Measurements from ENCODE around the gene TMEM255A.

The TMEM255A gene

GRCh38 chrX:120306630-120307029 is 4.6 kb downstream of the TMEM255A start:
- DNase-seq = no peak

GRCh38 chrX:120305531-120306141 is 5.6 kb downstream of the TMEM255A start:
- no peak for DNase-seq

GRCh38 chrX:120304256-120304655 is 7.0 kb downstream of the TMEM255A start:
- no peak for DNase-seq

- no peak for DNase-seq
Observed at GRCh38 chrX:120302434-120302833, 8.8 kb downstream of the TMEM255A start.

- DNase-seq = no peak
Observed at GRCh38 chrX:120301960-120302359, 9.3 kb downstream of the TMEM255A start.

- no peak for DNase-seq
Observed at GRCh38 chrX:120301497-120301896, 9.8 kb downstream of the TMEM255A start.

- no peak for DNase-seq
Observed at GRCh38 chrX:120299928-120300327, 11.3 kb downstream of the TMEM255A start.

GRCh38 chrX:120297923-120298322 is 13.3 kb downstream of the TMEM255A start:
- no peak for DNase-seq

- DNase-seq = no peak
Observed at GRCh38 chrX:120294651-120295050, 16.6 kb downstream of the TMEM255A start.

GRCh38 chrX:120293015-120293414 is 18.2 kb downstream of the TMEM255A start:
- DNase-seq = peak; percentile 5

- no peak for DNase-seq
Observed at GRCh38 chrX:120291211-120291610, 20.1 kb downstream of the TMEM255A start.

- no peak for DNase-seq
Observed at GRCh38 chrX:120290107-120290506, 21.2 kb downstream of the TMEM255A start.

- no peak for DNase-seq
Observed at GRCh38 chrX:120287513-120288112, 23.6 kb downstream of the TMEM255A start.

- DNase-seq = no peak
Observed at GRCh38 chrX:120286733-120287512, 24.3 kb downstream of the TMEM255A start.

- DNase-seq = no peak
Observed at GRCh38 chrX:120282697-120283096, 28.6 kb downstream of the TMEM255A start.

GRCh38 chrX:120281761-120282160 is 29.5 kb downstream of the TMEM255A start:
- DNase-seq = no peak

GRCh38 chrX:120281021-120281624 is 30.1 kb downstream of the TMEM255A start:
- no peak for DNase-seq

GRCh38 chrX:120274958-120275357 is 36.3 kb downstream of the TMEM255A start:
- no peak for DNase-seq

- DNase-seq = no peak
Observed at GRCh38 chrX:120274145-120274544, 37.1 kb downstream of the TMEM255A start.

- no peak for DNase-seq
Observed at GRCh38 chrX:120271218-120271617, 40.0 kb downstream of the TMEM255A start.

- no peak for DNase-seq
Observed at GRCh38 chrX:120270567-120270966, 40.7 kb downstream of the TMEM255A start.

- no peak for DNase-seq
Observed at GRCh38 chrX:120269373-120270035, 41.8 kb downstream of the TMEM255A start.

GRCh38 chrX:120264341-120264740 is 46.9 kb downstream of the TMEM255A start:
- no peak for DNase-seq
